Superior temporal gyrus (tissue), 1 donor: ENCODE data around the gene CHTF8.
"Not testable (repeated sequence)": the region's sequence is repeated elsewhere in the genome, so short reads cannot be mapped to it uniquely, and the experiment has no call there.

Experiments
- DNase-seq: peaks from one replicate; pipeline ENCODE4 v3.0.0-alpha.2; 2016; ENCODE audit errors: extremely low spot score

CHTF8 gene

GRCh38 chr16:69132424-69133252 lies at the start of gene CHTF8, which contains the start of gene UTP4:
CHTF8 (minus strand) TSS chr16:69132588; CDS start chr16:69121458, 11,130 bp downstream.
UTP4 (plus strand) TSS chr16:69132649; CDS start chr16:69133460, 811 bp downstream.
- DNase-seq: peak; percentile 80

GRCh38 chr16:69180011-69180338 lies 47.6 kb upstream of the CHTF8 start:
- no peak for DNase-seq

- DNase-seq: no peak
These were observed 47.1 kb upstream of the CHTF8 start for GRCh38 chr16:69179328-69180010.

GRCh38 chr16:69176033-69176800 lies 43.8 kb upstream of the CHTF8 start:
- no peak for DNase-seq

DNA sequence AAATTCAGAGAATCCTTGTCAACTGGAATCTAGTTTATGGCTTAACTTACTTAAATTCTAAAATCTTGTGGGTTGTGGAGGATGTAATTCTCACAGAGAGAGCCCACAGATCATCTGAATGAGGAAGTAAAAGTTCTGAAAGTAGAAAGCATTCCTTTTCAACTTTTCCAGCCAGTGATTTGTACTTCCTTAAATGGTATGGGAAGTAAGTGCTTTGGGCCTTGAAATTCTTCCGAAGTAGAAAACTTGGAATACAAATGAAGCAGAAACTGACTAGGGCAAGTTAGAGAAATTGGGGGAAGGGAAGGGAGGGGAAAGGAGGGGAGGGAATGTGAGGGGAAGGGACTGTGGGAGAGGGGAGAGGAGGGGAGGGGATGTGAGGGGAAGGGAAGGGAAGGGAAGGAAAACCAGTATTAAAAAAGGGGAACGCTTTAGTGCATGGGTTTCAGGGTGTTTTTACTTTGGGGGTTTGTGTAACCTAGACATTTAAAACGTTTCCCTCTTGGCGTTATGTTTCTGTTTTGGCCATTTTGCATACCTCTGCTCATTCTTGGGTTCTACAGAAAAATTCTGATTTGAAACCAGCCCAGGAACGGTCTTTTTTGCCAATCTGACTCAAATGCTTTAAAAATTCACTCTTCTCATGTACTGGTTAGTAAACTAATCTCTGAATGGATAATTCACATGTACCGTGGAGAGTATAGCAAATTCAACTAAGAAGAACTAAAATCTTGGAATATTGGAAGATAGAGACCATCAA lies 39.1 kb upstream of the CHTF8 start:
- DNase-seq: peak; percentile 25

DNA sequence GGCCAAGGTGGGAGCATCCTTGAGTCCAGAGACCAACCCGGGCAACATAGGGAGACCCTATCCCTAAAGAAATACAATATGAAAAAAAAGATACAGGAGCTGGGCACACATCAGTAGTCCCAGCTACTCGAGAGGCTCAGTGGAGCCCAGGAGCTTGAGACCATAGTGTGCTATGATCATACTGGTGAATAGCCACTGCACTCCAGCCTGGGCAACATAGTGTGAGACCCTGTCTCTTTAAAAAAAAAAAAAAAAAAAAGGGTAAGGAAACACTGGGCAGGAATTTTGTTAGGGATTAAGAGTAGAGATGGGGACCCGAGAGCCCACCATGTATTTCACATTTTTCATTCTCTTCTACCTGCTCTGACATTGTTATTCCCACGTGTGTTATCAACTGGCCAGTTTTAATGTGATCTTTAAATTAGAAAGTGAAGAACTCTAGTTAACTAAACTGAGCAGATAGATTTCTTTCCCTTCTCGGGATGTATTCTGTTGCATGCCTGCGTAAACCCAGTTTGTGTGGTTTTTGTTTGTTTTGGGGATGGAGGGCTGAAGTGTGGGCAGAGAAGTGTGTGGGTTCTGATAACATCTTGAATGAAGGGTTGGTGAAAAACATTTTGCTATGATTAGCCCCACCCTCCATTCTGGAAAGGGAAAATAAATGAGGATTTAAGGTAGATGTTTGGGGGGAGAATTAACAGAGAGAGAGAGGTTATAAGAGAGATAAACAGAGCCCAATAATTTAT lies 37.4 kb upstream of the CHTF8 start:
- DNase-seq: peak; percentile 2

DNA sequence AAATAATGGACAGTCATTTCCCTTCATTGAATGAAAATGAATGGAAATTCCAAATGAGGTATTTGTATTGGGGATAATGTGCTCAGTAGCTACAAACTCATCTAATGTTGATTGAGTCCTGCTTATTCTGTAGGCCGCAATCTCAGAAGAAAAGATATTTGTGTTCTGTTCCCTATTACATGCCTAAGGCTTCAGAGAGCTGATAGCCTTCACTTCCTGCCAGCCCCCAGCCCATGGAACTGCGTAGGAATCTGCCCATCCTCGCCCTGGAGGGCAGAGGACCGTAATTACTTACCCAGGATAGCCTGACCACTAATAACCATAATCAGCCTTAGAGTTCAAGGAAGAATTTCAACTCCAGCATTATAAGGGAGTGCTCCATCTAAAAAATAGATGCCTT lies 36.7 kb upstream of the CHTF8 start:
- DNase-seq: peak; percentile 1

- peak; percentile 18 for DNase-seq
These were observed 34.9 kb upstream of the CHTF8 start for GRCh38 chr16:69166946-69167930.

DNA sequence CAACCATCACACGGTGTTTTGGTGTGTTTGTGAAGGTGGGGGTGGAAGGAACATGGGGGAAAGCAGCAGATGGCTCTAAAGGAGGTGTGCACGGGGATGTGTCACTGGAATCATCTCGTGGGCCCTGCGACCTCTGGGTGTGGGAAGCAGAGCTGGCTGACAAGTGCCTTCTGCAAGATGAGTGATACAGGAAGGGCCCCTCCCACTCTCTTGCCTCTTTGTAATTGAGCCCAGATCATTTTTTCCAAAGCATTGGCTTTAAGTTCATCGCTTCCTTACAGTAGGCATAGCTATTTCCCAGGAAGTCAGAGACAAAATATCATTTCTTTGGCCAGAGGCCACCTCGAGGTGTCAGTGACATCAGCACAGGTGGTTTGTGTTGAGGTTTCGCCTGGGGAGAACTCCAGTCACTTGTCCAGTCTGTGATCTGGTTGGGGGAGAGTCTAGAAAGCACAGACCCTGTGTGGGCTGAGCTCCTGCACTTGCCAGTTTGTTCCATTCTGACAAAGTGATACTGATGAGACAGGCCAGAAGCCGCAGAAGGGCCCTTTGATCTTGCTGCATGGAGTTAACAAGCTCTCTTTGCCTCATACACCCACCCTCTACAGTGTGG lies 33.9 kb upstream of the CHTF8 start:
- DNase-seq: peak; percentile 30

DNA sequence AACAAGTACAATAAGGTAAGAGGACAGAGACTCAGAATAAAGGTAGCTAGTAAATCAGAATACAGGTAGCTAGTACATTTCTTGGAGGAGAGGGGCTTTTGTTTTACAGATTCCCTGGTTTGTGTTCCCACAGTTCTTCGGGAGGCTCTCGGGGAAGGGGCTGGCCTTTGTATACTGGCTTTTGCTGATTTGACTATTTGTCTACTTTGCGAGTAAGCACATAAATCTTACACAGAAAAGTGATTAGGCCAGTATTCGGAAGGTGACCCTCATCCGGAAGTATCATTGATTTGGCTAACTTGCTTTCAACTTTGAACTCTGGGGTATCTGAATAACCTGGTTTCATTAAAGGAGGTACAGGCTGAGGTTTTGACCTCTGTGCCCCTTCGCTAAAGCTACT lies 33.2 kb upstream of the CHTF8 start:
- no peak for DNase-seq

DNA sequence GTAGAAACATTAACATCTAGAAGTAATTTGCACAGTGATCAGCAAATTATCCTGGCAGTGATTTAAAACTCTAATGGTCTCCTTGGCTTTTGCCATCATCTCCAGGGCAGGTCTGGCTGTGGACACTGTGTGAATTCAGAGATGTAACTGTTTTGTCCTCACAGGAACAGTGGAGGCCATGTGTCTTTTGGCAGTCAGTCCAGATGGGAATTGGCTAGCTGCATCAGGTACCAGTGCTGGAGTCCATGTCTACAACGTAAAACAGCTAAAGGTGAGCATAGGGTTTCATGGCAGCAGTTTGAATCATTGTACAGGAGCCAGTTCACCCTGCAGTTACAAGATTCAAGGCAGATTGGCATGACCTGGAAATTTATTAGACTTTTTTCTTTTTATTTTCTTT lies 27.8 kb upstream of the CHTF8 start:
- DNase-seq: no peak

DNA sequence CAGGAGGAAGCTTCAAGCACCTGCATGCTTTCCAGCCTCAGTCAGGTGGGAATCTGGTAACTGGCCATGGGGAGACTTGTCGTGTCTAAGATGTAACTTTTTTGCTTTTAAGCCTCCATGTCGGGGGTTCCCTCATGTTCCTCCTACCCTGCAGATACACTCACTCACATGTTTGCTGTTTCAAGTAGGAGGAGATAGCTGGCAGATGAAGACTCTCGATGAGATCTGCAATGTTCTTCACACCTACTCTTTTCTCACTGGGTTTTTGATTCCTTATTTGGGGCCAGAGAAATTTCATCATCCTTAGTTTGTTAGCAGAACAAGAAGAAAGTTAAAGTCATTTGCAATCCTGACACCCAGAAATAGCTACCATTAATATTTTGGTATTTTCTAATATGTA lies 24.8 kb upstream of the CHTF8 start:
- DNase-seq: peak; percentile 62

- DNase-seq: peak; percentile 95
These were observed 17.9 kb upstream of the CHTF8 start for GRCh38 chr16:69150146-69150865.

GRCh38 chr16:69149621-69150020 lies 17.2 kb upstream of the CHTF8 start:
- DNase-seq: not testable (repeated sequence)

GRCh38 chr16:69145658-69146057 lies 13.3 kb upstream of the CHTF8 start:
- no peak for DNase-seq

GRCh38 chr16:69143116-69143515 lies 10.7 kb upstream of the CHTF8 start:
- DNase-seq: no peak

DNA sequence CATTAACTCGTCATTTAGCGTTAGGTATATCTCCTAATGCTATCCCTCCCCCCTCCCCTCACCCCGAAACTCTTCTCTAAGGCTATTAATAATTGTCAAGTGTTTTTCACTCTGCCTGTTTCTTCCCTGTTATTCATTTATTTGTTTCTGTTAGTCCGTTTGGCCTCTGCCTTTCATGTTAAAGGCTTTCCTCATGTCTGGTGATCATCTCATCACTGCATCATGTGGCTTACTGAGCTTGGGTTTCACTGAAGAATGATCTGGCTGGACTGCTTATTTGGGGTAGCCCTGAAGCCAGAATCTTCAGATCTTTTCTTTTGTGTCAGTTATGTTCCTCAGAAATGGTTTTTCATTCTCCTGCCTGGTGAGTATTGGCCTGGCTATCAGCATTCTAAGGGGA lies 9.5 kb upstream of the CHTF8 start:
- DNase-seq: no peak

GRCh38 chr16:69141014-69141413 lies 8.6 kb upstream of the CHTF8 start:
- no peak for DNase-seq

GRCh38 chr16:69139464-69139863 lies 7.1 kb upstream of the CHTF8 start:
- DNase-seq: not testable (repeated sequence)
